GM23248 (cell line): ENCODE measurements around the gene UBE2I. TPM values are rescaled to one million over a fixed set of nuclear protein-coding genes. Genes with fewer than 3 reads are reported as not detected.
A peak's percentile ranks its signal among the peaks of the same experiment; 100 is the strongest.

Experiments used
- DNase-seq: peaks from one replicate; pipeline ENCODE4 v3.0.0-alpha.2; 2015
- H2AFZ ChIP-seq: fragments of 200-600 bp; sonication (generic); 2 replicates; pipeline ENCODE4 v1.6.1; 2016; ENCODE audit warnings: antibody characterized with exemption
- H3F3A ChIP-seq: fragments of 200-600 bp; sonication (generic); 2 replicates; pipeline ENCODE4 v1.6.1; 2016; ENCODE audit warnings: mild to moderate bottlenecking, antibody characterized with exemption, mixed run types; ENCODE audit not compliant: insufficient read depth
- H3K27ac ChIP-seq: fragments of 200-600 bp; sonication (generic); 2 replicates; pipeline ENCODE4 v1.5.1; 2016; ENCODE audit warnings: mild to moderate bottlenecking
- H3K27me3 ChIP-seq: fragments of 200-600 bp; sonication (generic); replicated peaks from 2 replicates; pipeline ENCODE4 v1.6.1; 2016; ENCODE audit warnings: mild to moderate bottlenecking; ENCODE audit not compliant: insufficient read depth
- H3K36me3 ChIP-seq: fragments of 200-600 bp; sonication (generic); 2 replicates; pipeline ENCODE4 v1.6.1; 2016; ENCODE audit warnings: low read depth, mild to moderate bottlenecking
- H3K4me1 ChIP-seq: fragments of 200-600 bp; sonication (generic); 2 replicates; pipeline ENCODE4 v1.6.1; 2016; ENCODE audit warnings: mild to moderate bottlenecking; ENCODE audit not compliant: insufficient read depth
- H3K4me2 ChIP-seq: fragments of 200-600 bp; sonication (generic); one replicate; pipeline ENCODE4 v1.6.1; 2016; ENCODE audit warnings: mild to moderate bottlenecking; ENCODE audit not compliant: unreplicated experiment
- H3K4me3 ChIP-seq: fragments of 200-600 bp; sonication (generic); 2 replicates; pipeline ENCODE4 v1.5.1; 2016; ENCODE audit warnings: mild to moderate bottlenecking
- H3K79me2 ChIP-seq: fragments of 200-600 bp; sonication (generic); 2 replicates; pipeline ENCODE4 v1.6.1; 2016; ENCODE audit warnings: mild to moderate bottlenecking; ENCODE audit not compliant: insufficient read depth
- H3K9ac ChIP-seq: fragments of 200-600 bp; sonication (generic); 2 replicates; pipeline ENCODE4 v1.6.1; 2016; ENCODE audit warnings: mild to moderate bottlenecking
- H3K9me2 ChIP-seq: fragments of 200-600 bp; sonication (generic); 2 replicates; pipeline ENCODE4 v1.6.1; 2016; ENCODE audit warnings: mixed run types, mild to moderate bottlenecking, moderate library complexity; ENCODE audit not compliant: insufficient read depth
- H3K9me3 ChIP-seq: fragments of 200-600 bp; sonication (generic); one replicate; pipeline ENCODE4 v1.6.1; 2017; ENCODE audit warnings: low read depth
- H4K20me1 ChIP-seq: fragments of 200-600 bp; sonication (generic); 2 replicates; pipeline ENCODE4 v1.6.0; 2016; ENCODE audit not compliant: insufficient read depth
- EZH2 ChIP-seq: fragments of 200-600 bp; sonication (generic); IDR thresholded peaks from 2 replicates; pipeline ENCODE4 v1.6.1; 2018; ENCODE audit warnings: antibody characterized with exemption, mild to moderate bottlenecking; ENCODE audit not compliant: insufficient read depth, poor library complexity, severe bottlenecking
- EZH2phosphoT487 ChIP-seq: fragments of 200-600 bp; sonication (generic); IDR thresholded peaks from 2 replicates; pipeline ENCODE4 v1.6.1; 2018; ENCODE audit warnings: antibody characterized with exemption, moderate library complexity, mild to moderate bottlenecking, low read depth; ENCODE audit not compliant: insufficient read depth
- WGBS, 2 experiments: methylation state at CpG; one replicate each; pipeline ENCODE4 v1.1.6; 2015 to 2017; ENCODE audit warnings: low lambda C conversion rate in 2 of 2, low coverage in 1 of 2; ENCODE audit errors: missing lambda C conversion rate in 2 of 2; 5-methylcytosine and 5-hydroxymethylcytosine counted together
- in situ Hi-C: fragments of 300-500 bp; cut with MboI; formaldehyde crosslinking; loops from 2 replicates; pipeline ENCODE4 v1.15.0; 2020
- polyA plus RNA-seq: library from polyadenylated mRNA; unstranded; fragments of >200 nt; fragmentation: Nextera tagmentation; extraction: Ambion mirVana; gene quantifications from 2 replicates; pipeline ENCODE4 v1.2.1, GENCODE V29; 2016
- total RNA-seq: library from RNA; depleted of rRNA; stranded (reverse); fragments of >200 nt; shearing (Covaris generic); gene quantifications from 2 replicates; pipeline ENCODE4 v1.2.3, GENCODE V29; 2014

UBE2I gene
- total and polyA plus RNA-seq, 2 experiments from 2014 or later, result 77.7 to 134 TPM

DNA sequence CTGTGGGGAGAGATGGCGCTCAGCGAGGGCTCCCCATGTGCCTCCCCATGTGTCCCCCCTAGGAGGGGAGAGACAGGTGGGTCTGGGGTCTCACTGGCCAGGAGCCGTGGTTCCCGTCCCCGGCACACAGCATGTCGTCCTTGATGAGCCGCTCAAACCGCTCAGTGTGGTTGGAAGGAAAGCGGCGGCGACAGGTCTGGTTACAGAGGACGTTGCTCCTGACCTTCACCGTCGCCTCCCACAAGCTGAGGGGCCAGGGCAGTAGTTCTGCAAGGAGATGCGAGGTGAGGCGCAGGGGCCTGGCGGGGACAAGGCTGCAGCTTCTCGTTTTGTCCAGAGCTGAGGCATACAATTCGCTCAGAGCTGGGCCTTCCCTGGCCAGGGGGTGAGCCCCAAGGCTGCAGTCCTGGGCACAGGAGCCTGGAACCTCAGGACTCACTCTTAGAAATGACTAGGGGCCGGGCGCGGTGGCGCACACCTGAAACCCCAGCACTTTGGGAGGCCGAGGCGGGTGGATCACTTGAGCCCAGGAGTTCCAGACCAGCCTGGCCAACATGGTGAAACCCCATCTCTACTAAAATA, 22.8 kb upstream of the UBE2I start:
- no peaks in the 10 kb centered on the region for H3K9me2 ChIP-seq
- H3K36me3 ChIP-seq, result no peaks in the 10 kb centered on the region
- H3K27ac ChIP-seq, result no peak overlapping the region
- no peaks in the 10 kb centered on the region for H3K79me2 ChIP-seq
- in situ Hi-C loops, result no loop called here
- TF ChIP-seq EZH2phosphoT487, result no peak
- no peak for TF ChIP-seq EZH2
- H2AFZ ChIP-seq, result no peak overlapping the region
- no peaks in the 10 kb centered on the region; the same call in 1 of the 2 replicates for H3K4me1 ChIP-seq
- no peak overlapping the region for H3K4me2 ChIP-seq
- H3K9me3 ChIP-seq, result no peaks in the 10 kb centered on the region
- H3K9ac ChIP-seq, result no peak overlapping the region
- H3K27me3 ChIP-seq, result peaks cover 37% of the 10 kb centered on the region
- no peaks in the 10 kb centered on the region for H3F3A ChIP-seq
- no peaks in the 10 kb centered on the region for H4K20me1 ChIP-seq
- DNase-seq, result no peak
- WGBS, 2 experiments, result 68 to 75% methylated on average over 25 of the region's 25 CpGs
- H3K4me3 ChIP-seq, result no peak overlapping the region

DNA sequence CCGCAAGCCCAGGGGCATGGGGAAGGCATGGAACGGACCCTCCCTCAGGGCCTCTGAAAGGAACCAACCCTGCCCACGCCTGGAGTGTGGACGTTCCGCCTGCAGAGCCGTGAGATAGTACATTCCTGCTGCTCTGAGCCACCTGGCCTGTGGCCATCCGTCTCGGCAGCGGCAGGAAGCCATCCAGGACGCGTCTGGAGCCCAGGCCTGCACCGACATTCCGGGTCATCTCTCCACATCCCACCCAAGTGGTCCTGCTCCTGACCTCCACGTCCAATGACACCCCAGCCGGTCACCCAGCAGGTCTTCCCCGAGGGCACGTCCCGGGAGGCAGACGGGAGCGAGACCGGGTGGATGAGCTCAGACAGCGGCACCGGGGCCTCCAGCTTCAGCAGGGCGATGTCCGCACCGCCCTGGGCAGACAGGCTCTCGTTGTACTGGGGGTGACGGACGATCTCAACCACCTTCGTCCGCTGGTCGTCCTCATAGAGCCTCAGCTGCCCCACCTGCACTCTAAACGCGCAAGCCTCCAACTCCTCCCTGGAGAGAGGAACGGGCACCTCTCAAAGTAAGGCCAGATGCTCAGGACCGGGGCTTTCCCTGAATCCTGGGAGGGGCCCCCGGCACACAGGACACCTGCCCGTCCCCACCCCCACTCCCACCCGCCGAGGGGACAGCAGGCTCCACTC, 21.3 kb upstream of the UBE2I start:
- H2AFZ ChIP-seq, result no peak overlapping the region
- H3K9me3 ChIP-seq, result no peaks in the 10 kb centered on the region
- in situ Hi-C loops, result no loop called here
- H3K36me3 ChIP-seq, result no peaks in the 10 kb centered on the region
- H3K27me3 ChIP-seq, result peaks cover 37% of the 10 kb centered on the region
- H3K9me2 ChIP-seq, result no peaks in the 10 kb centered on the region
- H3K27ac ChIP-seq, result no peak overlapping the region
- TF ChIP-seq EZH2, result no peak
- TF ChIP-seq EZH2phosphoT487, result no peak
- 27 to 36% methylated on average over 33 to 40 of the region's 40 CpGs for WGBS, 2 experiments
- H3K79me2 ChIP-seq, result no peaks in the 10 kb centered on the region
- no peak overlapping the region for H3K9ac ChIP-seq
- H3K4me3 ChIP-seq, result no peak overlapping the region
- no peak overlapping the region for H3K4me2 ChIP-seq
- H3F3A ChIP-seq, result no peaks in the 10 kb centered on the region
- peak; percentile 64 for DNase-seq
- H4K20me1 ChIP-seq, result no peaks in the 10 kb centered on the region
- H3K4me1 ChIP-seq, result no peaks in the 10 kb centered on the region; the same call in 1 of the 2 replicates

GRCh38 chr16:1288813-1289476, 20.5 kb upstream of the UBE2I start:
- Histone ChIP-seq H3K9me3 (no peaks in the 10 kb centered on the region), H2AFZ (no peak overlapping the region), H3K4me3 (no peak overlapping the region), H3K9me2 (no peaks in the 10 kb centered on the region), H3K4me2 (no peak overlapping the region), H3K36me3 (no peaks in the 10 kb centered on the region), H3K9ac (no peak overlapping the region), H3K4me1 (no peaks in the 10 kb centered on the region; the same call in 1 of the 2 replicates), H3K79me2 (no peaks in the 10 kb centered on the region), H3F3A (no peaks in the 10 kb centered on the region), H4K20me1 (no peaks in the 10 kb centered on the region), H3K27me3 (peaks cover 43% of the 10 kb centered on the region), H3K27ac (no peak overlapping the region)
- in situ Hi-C loops, result no loop called here
- 14 to 15% methylated on average over 15 to 16 of the region's 20 CpGs for WGBS, 2 experiments
- no peak for DNase-seq
- TF ChIP-seq EZH2phosphoT487 (no peak), EZH2 (no peak)

GRCh38 chr16:1289477-1289866, 20.0 kb upstream of the UBE2I start:
- Histone ChIP-seq H2AFZ (no peak overlapping the region), H4K20me1 (no peaks in the 10 kb centered on the region), H3K4me1 (no peaks in the 10 kb centered on the region; the same call in 1 of the 2 replicates), H3K4me2 (no peak overlapping the region), H3K9ac (no peak overlapping the region), H3K4me3 (no peak overlapping the region), H3F3A (no peaks in the 10 kb centered on the region), H3K79me2 (no peaks in the 10 kb centered on the region), H3K9me2 (no peaks in the 10 kb centered on the region), H3K27ac (no peak overlapping the region), H3K36me3 (no peaks in the 10 kb centered on the region), H3K27me3 (peaks cover 43% of the 10 kb centered on the region), H3K9me3 (no peaks in the 10 kb centered on the region)
- 9% methylated on average over 8 to 17 of the region's 17 CpGs for WGBS, 2 experiments
- in situ Hi-C loops, result no loop called here
- no peak for DNase-seq
- TF ChIP-seq EZH2, result no peak
- no peak for TF ChIP-seq EZH2phosphoT487
